Activated T-cell treated with anti-CD3 and anti-CD28 coated beads for 1 hour (primary cell): ENCODE results near the gene SLC1A2.

Experiments
- DNase-seq: peaks from one replicate; pipeline ENCODE4 v3.0.0-alpha.2; 2020; ENCODE audit warnings: low read depth

The SLC1A2 gene

DNA sequence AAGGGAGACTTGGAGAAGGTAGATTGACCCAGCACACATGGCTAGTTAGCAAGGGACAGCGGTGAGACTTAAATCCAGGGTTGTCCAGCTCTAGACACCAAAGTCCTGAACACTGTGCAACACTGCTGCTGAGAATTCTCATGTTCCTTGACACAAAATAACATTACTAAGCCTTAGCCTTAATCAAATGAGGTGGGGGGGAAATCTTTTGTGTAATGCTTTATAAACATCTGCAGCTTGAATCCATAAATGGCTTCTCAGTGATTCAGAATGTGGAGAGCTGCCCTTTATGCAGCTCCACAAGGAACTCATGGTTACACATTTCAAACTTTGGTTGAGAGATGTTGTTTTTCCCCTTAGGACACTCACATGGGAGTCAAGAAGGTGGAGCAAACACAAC, 200.4 kb downstream of the SLC1A2 start:
- no peak for DNase-seq

DNA sequence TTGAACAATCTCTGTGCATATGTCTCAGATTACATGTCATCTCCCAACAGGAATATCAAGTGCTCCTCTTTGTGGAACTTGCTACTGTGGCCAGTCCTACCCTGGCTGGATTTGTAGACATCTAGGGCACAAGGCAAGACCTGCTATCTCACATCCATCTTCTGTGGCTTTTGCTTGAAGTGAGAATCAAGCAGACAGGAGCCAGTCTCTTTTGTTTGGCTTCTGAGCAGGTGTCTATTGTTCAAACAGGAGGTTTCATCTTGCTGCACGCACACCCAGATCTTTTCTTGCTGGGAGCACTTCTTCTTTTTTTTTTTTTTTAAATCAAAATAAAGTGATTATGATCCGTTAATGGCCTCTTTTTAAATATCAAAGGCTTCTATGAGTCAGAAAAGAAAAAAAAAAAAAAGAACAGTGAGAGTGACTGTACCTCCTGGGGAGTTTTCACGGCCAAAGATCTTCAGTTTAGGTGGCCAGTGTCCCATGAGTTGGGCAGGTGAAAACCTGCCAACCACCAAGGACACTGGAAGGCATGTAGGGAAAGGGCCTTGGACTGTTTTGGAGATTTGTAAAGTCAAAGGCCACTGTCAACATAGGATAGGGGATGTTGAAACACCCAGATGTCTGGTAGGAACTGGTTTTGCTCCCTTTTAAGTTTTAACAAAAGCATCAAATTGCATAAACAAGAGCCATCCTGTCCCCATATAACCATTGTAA, 202.2 kb downstream of the SLC1A2 start:
- DNase-seq: no peak

DNA sequence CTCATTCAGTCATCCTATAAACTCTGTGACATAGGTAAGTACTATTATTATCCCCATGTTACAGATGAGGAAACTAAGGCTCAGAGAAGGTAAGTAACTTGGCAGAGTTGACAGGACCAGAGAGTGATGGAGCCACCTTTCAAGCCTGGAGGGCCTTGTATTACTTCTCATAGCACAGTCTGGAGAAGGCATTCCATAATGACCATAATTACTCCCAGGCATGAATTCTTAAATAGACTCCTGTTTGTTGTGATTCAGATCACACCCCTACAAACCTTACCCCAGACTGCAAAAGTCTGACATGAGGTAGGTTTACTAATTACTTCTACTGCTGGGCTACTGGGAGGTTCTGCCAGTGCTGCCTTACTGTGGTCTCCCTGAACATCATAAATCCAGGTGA, 203.4 kb downstream of the SLC1A2 start:
- no peak for DNase-seq

DNA sequence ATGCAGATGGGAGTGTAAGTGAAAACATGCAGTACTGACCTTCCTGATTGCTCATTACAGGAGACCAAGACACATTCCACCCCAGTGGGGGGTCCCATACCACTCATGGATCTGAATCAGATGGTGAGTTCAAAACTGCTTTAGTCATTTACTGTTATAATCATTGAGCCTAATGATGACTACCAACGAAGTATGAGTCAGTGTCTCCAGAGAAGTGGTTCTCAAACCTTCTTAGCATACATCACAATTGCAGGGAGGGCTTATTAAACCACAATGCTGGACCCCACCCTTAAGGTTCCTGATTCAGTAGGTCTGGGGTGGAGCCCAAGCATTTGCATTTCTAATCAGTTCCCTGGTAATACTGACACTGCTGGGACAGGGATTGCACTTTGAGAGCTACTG, 204.6 kb downstream of the SLC1A2 start:
- no peak for DNase-seq

DNA sequence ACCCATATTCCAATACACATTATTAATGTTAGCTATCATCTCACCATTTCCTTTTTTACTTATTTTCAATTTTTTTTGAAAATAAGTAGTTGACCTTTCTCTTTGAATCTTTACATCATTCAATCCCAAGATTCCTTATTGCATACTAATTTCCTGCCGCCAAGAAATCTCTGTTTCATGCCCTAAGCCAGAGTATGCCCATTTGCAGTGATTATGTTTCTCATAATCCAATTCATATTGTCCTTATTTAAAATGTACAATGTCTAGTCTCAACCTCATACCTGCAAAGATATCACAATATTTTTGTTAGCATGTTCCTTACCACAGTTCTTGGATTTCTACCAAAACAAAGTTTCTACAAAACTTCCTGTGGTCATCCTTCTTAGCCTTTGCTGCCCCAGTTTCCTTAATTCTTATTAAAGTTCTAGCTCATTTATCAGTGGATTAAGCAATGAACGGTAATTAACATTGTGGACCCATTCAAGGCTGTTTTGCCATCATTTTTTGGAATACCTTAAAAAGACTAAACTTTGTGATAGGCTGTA, 205.1 kb downstream of the SLC1A2 start:
- no peak for DNase-seq

DNA sequence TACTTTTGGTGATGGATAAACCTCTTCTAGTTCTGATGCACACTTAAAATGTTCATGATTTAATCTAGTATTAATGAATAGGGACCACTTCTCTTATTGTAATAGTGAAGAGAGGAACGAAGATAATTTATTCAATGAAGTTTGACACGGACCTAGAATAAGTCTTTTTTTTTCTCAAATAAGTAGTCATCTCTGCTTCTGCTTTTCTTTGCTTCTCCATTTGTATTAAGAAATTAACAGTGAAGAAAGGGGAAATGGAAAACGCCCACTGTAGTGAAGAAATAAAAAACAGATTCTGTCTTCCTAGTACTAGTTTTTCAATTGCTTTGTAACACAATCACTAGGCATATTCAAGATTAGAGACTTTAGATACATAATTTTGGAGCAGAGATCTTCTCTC, 207.4 kb downstream of the SLC1A2 start:
- DNase-seq: no peak

DNA sequence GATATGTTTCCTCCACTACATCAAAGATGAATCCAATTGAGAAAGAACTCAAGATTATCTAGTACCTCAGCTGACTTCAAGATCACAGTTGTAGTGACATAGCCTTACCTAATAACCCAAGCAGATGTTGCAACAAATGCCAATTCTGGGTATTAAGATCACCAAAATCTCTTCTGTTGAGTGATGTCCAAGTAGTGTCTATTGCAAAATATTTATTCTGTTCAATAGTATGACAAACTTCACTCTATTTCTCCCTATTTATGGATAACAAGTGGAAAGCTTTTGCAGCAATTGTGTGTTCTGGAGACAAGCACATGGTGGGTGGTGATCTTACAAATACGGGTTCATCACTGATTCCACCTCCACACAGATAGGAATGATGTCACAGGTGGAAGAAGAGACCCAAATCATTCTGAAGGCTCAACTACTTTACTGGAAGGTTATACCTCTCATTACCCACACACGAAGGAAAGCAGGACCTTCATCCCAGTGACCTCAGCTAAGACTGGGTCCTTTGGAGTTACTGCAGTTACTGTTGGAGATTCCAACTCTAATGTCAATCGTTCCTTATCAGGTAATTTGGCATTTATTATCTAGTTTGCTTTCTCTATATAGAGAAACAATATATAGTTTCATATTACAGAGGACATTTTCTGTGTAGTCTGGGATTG, 208.3 kb downstream of the SLC1A2 start:
- no peak for DNase-seq

DNA sequence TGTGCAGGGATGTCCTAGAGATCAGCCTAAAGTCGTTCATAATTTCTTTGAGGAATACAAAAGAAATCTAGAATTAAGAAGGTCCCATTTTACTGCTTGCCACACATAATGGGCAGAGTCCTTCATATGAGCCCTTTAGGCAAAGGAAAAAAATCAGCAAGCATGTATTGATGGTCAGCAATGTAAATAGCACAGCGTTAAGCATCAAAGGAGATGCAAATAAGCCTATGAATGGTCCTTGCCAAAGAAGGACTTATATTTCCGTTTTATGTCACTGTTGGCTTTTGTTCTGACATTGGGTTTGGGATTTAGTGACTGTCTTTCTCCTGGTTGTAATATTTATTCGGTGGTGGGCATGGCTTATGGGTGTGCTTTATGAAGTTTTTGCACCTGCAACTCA, 210.6 kb downstream of the SLC1A2 start:
- DNase-seq: no peak

DNA sequence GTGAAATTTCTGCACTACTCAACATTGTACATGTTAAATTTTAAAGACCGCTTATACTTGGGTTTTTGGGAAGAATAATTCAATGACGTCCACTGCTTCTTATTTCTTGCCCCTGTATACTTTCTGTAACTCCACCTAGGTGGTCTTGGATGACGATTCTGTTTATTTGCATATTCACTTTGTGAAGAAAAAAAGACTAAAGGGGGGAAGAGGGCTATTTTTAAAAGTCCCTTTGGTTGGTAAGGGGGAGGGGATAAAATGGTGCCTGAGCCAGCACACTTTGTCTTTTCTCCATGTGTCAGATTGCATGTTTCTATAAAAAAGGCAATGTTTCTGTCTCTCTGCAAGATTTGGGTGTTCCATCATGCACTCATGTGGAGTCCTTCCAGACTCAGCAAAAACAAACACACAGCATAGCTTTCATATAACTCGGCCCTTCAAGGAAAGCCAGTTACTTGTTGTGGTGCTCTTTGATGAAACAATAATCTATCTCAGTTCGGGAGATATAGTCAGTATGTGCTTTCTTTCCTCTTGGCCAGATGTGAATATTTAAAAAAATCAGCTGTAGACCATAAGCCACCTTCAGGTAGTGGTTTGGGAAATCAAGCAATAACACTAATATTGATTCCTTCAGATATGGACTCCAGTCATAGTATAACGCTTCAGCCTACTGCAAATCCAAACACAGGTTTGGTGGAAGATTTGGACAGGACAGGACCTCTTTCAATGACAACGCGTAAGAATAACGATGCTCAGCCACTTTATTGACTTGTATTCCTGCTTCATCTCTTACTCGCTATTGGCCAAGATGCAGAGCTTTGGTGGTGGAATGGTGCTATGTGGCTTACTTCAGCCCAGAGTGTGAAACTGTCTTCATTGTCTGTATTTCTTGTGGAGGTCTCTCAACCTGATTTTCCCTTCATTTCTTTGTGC, 211.6 kb downstream of the SLC1A2 start:
- DNase-seq: no peak

DNA sequence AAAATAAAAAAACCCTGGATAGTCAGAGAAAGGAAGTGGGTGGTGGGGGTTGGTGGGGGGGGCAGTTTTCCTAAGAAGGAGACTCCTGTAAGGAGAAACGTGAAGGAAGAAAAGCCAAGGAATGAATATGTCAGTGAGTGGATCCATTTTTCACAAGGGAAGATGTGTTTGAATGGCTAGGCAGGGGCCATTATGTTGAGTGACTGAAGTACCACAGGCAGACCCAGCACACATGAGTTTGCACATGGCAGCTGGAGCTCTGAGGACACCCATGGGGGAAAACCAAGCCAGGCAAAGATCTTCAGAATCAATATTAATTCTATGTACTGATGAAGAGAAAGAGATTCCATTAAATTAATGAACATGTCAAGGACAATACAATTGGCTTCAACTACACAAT, 212.7 kb downstream of the SLC1A2 start:
- no peak for DNase-seq

DNA sequence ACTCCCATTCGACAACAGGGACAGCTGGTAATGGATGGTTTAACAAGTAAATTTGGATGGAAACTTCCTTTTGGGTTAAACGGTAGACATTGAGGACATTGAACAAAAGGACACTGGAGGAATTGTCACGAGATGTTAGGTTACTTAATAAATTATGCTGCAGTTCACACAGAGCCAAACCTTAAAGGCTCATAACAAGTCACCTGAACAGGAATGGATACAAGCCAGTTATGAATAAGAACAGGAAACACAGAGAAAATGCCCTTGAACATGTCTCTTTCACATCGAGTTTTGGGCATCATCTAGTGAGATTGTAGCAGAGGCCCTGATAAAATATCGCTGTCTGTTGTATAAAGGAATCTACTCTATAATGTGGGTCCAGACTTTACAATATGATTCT, 214.7 kb downstream of the SLC1A2 start:
- DNase-seq: no peak
